Keratinocyte (primary cell): ENCODE data around the gene TMEM80. TPM values are rescaled to one million over a fixed set of nuclear protein-coding genes. Genes with fewer than 3 reads are reported as not detected.

Experiments used
- DNase-seq: peaks from one replicate; pipeline ENCODE4 v3.0.0-alpha.2; 2011; ENCODE audit warnings: low read depth, missing footprints, low spot score
- FAIRE-seq: peaks from 2 replicates; lab custom pipeline; 2011; peaks lifted over from hg19 to GRCh38; lab: Jason Lieb, UNC
- H2AFZ ChIP-seq: 2 replicates; pipeline ENCODE4 v1.6.0; 2012; ENCODE audit warnings: low read length, control low read depth, inconsistent platforms; ENCODE audit not compliant: control insufficient read depth
- H3K27ac ChIP-seq: 2 replicates; pipeline ENCODE4 v1.5.1; 2011; ENCODE audit warnings: low read length; ENCODE audit not compliant: control insufficient read depth, insufficient read depth
- H3K27me3 ChIP-seq: 3 replicates; pipeline ENCODE4 v1.6.0; 2011; ENCODE audit warnings: low read length; ENCODE audit not compliant: control insufficient read depth, insufficient read depth; ENCODE audit errors: extremely low read depth
- H3K36me3 ChIP-seq, 2 experiments: 2 replicates in 1 of 2; 3 replicates in 1 of 2; pipeline ENCODE4 v1.5.1; 2011; ENCODE audit warnings: low read length in 2 of 2, mild to moderate bottlenecking in 1 of 2; ENCODE audit not compliant: control insufficient read depth in 2 of 2, insufficient read depth in 2 of 2; ENCODE audit errors: extremely low read depth in 1 of 2
- H3K4me1 ChIP-seq: 3 replicates; pipeline ENCODE4 v1.5.1; 2011; ENCODE audit warnings: low read length; ENCODE audit not compliant: control insufficient read depth, insufficient read depth; ENCODE audit errors: extremely low read depth
- H3K4me2 ChIP-seq: 3 replicates; pipeline ENCODE4 v1.6.0; 2011; ENCODE audit warnings: low read depth, low read length; ENCODE audit not compliant: control insufficient read depth, insufficient read depth; ENCODE audit errors: extremely low read depth
- H3K4me3 ChIP-seq, 3 experiments: fragments of 200-600 bp in 1 of 3; sonication (generic) in 1 of 3; 2 replicates in 2 of 3; 3 replicates in 1 of 3; pipeline ENCODE4 v1.5.1; 2011 to 2016; ENCODE audit warnings: low read length in 3 of 3, mild to moderate bottlenecking in 3 of 3, control low read depth in 2 of 3, inconsistent platforms in 1 of 3, low read depth in 1 of 3, mixed read lengths in 1 of 3, mixed run types in 1 of 3, moderate library complexity in 1 of 3; ENCODE audit not compliant: control insufficient read depth in 2 of 3, insufficient read depth in 2 of 3; ENCODE audit errors: extremely low read depth in 1 of 3
- H3K79me2 ChIP-seq: 2 replicates; pipeline ENCODE4 v1.6.0; 2012; ENCODE audit warnings: low read length; ENCODE audit not compliant: control insufficient read depth, insufficient read depth
- H3K9ac ChIP-seq: 3 replicates; pipeline ENCODE4 v1.6.0; 2011; ENCODE audit warnings: low read length; ENCODE audit not compliant: control insufficient read depth, insufficient read depth; ENCODE audit errors: extremely low read depth
- H3K9me1 ChIP-seq: 3 replicates; pipeline ENCODE4 v1.6.0; 2011; ENCODE audit warnings: low read length; ENCODE audit not compliant: control insufficient read depth, insufficient read depth; ENCODE audit errors: extremely low read depth
- H3K9me3 ChIP-seq: 2 replicates; pipeline ENCODE4 v1.5.1; 2012; ENCODE audit warnings: low read depth, low read length; ENCODE audit not compliant: control insufficient read depth
- H4K20me1 ChIP-seq: 3 replicates; pipeline ENCODE4 v1.6.0; 2011; ENCODE audit warnings: low read length; ENCODE audit not compliant: control insufficient read depth, insufficient read depth; ENCODE audit errors: extremely low read depth
- CTCF ChIP-seq, 3 experiments: IDR thresholded peaks in 1 of 3; conservative IDR thresholded peaks in 1 of 3; optimal IDR thresholded peaks in 1 of 3; 2 replicates in 2 of 3; 3 replicates in 1 of 3; pipeline versions ENCODE3 to v1.5.1; 2011; ENCODE audit warnings: low read length in 3 of 3, mild to moderate bottlenecking in 3 of 3, moderate library complexity in 2 of 3, control low read depth in 1 of 3, inconsistent platforms in 1 of 3; ENCODE audit not compliant: insufficient read depth in 2 of 3; ENCODE audit errors: extremely low read depth in 1 of 3
- EZH2 ChIP-seq: IDR thresholded peaks from one replicate; pipeline ENCODE4 v1.6.1; 2012; ENCODE audit warnings: inconsistent platforms, mild to moderate bottlenecking, low read length, moderate library complexity
- dilution Hi-C: fragments of 300-500 bp; cut with MboI; formaldehyde crosslinking; loops from one replicate; pipeline ENCODE4 v1.7.0; 2020; ENCODE audit warnings: low sequenced_read_pairs; ENCODE audit not compliant: extremely low pct_ligation_motif_present
- polyA plus RNA-seq, 5 experiments: library from polyadenylated mRNA; depleted of rRNA in 3 of 5; stranded (reverse) in 3 of 5; stranded (forward) in 1 of 5; unstranded in 1 of 5; fragments of >200 nt; gene quantifications; 1 replicate in 1 of 5; 2 replicates in 3 of 5; 3 replicates in 1 of 5; pipeline versions ENCODE4 v1.2.1 to v1.2.3, GENCODE V29; 2011 to 2012; ENCODE audit warnings: missing spikeins in 2 of 5, low read depth in 1 of 5, low replicate concordance in 1 of 5

Gene TMEM80
- polyA plus RNA-seq, 1 donor (not counting 4 experiments of a cell fraction or from before 2014, with no cell fraction given): 29.8 TPM

DNA sequence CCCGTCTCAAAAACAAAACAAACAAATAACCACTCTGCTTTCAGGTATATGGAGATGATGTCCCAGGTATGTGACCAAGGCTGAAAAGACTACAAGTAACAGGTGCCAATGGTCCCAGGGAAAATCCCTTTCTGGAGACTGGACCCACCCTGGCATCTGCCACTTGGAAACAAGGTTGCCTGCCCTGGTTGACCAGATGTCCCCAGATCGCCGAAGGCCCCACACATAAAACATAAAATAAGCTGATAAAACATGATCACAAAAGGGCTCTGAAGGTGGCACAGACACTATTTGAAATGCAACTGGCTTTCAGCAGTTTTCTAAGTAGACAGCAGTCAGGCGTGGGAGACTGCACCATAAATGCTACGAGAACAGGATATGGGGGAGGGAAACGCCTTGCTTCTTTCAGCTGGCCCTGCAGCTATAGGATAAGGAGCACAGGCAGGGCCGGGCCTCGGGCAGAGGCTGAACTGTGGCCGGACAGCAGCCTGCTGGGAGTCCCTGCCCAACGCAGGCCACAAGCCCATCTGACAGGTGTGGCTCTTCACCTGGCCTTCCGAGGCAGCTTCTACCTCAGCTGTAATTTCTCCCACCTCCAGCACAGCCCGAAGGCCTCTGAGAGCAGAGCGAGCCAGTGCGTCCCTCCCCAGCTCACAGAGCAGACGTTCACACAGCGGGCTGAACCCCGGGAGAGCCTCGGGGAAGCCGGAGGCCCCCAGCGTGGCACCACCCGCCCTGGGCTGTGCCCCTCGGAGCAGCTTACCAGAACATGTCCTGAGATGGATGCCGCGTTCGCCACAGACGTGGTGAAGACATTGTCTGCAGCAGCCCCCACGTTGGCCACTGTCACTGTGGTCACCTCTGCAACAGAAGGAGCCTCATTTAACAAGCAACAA lies 4.6 kb upstream of the TMEM80 start:
- Histone ChIP-seq H3K4me3 (no peak overlapping the region), H3K27ac (no peak overlapping the region), H3K36me3 (peaks cover 16 to 28% of the 10 kb centered on the region in 2 experiments), H3K27me3 (no peaks in the 10 kb centered on the region), H3K79me2 (peaks cover 19% of the 10 kb centered on the region), H3K9me1 (no peaks in the 10 kb centered on the region), H3K4me2 (no peak overlapping the region), H3K9ac (no peak overlapping the region), H2AFZ (no peak overlapping the region), H4K20me1 (no peaks in the 10 kb centered on the region), H3K9me3 (no peaks in the 10 kb centered on the region), H3K4me1 (peaks cover 22% of the 10 kb centered on the region)
- FAIRE-seq: no peak
- DNase-seq: no peak
- no peak for TF ChIP-seq CTCF (optimal IDR thresholded peaks at IDR 0.05 in 1 of 3, IDR thresholded peaks at IDR 0.05 in 1 of 3, conservative IDR thresholded peaks at IDR 0.05 in 1 of 3; ENCODE audit: extremely low read depth in 1 of 3, insufficient read depth in 2 of 3, low read length in 3 of 3)
- dilution Hi-C loops: no loop called here

- Histone ChIP-seq H3K79me2 (peaks cover 25% of the 10 kb centered on the region), H3K4me2 (no peak overlapping the region), H3K27me3 (no peaks in the 10 kb centered on the region), H3K9ac (no peak overlapping the region), H3K36me3 (peaks cover 12 to 22% of the 10 kb centered on the region in 2 experiments), H2AFZ (no peak overlapping the region), H4K20me1 (no peaks in the 10 kb centered on the region), H3K9me1 (no peaks in the 10 kb centered on the region), H3K27ac (no peak overlapping the region), H3K4me1 (peaks cover 28% of the 10 kb centered on the region), H3K4me3 (no peak overlapping the region), H3K9me3 (no peaks in the 10 kb centered on the region)
- dilution Hi-C loops: no loop called here
- FAIRE-seq (no peak), DNase-seq (no peak)
- no peak for TF ChIP-seq CTCF (optimal IDR thresholded peaks at IDR 0.05 in 1 of 3, IDR thresholded peaks at IDR 0.05 in 1 of 3, conservative IDR thresholded peaks at IDR 0.05 in 1 of 3; ENCODE audit: extremely low read depth in 1 of 3, insufficient read depth in 2 of 3, low read length in 3 of 3)
- TF ChIP-seq EZH2: no peak
These were observed 3.7 kb upstream of the TMEM80 start for GRCh38 chr11:691710-692590.
